SK-N-SH treated with all-trans-retinoic acid at 6 μM for 48 hours (cell line): ENCODE measurements around the gene WNK1.

Experiments
- CSDC2 ChIP-seq: fragments of 250-450 bp; sonication (Bioruptor Pico); IDR thresholded peaks from 2 replicates; pipeline ENCODE4 v1.5.0; 2020; ENCODE audit warnings: mild to moderate bottlenecking, moderate library complexity
- ISL1 ChIP-seq: fragments of 250-450 bp; sonication (Bioruptor Pico); IDR thresholded peaks from 2 replicates; pipeline ENCODE4 v2.1.2; 2022; ENCODE audit warnings: mild to moderate bottlenecking, moderate library complexity
- PATZ1 ChIP-seq: fragments of 250-450 bp; sonication (Bioruptor Pico); IDR thresholded peaks from 2 replicates; pipeline ENCODE4 v1.8.0; 2020; ENCODE audit warnings: mild to moderate bottlenecking, moderate library complexity, borderline replicate concordance
- RARB ChIP-seq: fragments of 250-450 bp; sonication (Bioruptor Pico); IDR thresholded peaks from 2 replicates; pipeline ENCODE4 v1.8.0; 2021; ENCODE audit warnings: mild to moderate bottlenecking, moderate library complexity
- TOX ChIP-seq: fragments of 250-450 bp; sonication (Bioruptor Pico); IDR thresholded peaks from 2 replicates; pipeline ENCODE4 v1.8.0; 2021; ENCODE audit warnings: mild to moderate bottlenecking, moderate library complexity, borderline replicate concordance
- TSHZ2 ChIP-seq: fragments of 250-450 bp; sonication (Bioruptor Pico); IDR thresholded peaks from 2 replicates; pipeline ENCODE4 v1.5.0; 2020; ENCODE audit warnings: mild to moderate bottlenecking, moderate library complexity
- TF ChIP-seq, protein P1 (sequence below): fragments of 250-450 bp; sonication (Bioruptor Pico); IDR thresholded peaks from 2 replicates; pipeline ENCODE4 v1.5.1; 2020; ENCODE audit warnings: low read depth, mild to moderate bottlenecking, moderate library complexity

DNA sequence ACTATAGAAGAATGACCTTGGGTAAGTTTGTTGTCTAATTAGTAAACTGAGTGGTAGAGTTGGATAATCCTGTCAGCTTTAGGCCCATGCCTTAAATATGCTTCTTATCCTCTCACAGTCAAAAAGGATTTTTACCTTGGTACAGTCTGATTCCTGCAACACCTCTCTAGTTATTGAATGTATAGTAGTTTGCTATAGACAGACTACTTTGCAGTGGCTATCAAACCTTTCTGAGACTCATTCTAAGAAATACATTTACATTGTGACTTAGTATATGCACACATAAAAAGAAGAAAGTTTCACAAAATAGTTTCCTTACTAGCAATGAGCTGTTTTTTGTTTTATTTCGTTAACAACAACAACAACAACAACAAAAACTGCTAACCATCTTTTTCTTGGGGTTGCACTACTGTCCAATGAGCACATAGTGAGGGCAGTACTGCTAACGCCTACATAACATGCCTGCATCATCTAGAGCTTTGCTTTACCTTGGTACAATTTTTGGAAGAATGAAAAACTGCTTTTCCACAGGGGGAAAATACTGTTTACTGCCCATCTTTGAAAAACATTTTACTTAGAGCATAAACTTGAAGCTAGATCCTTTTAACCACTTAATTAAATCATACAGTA lies 28.5 kb downstream of the WNK1 start:
- TF ChIP-seq CSDC2 (CRISPR knock-in tag) (no peak), PATZ1 (CRISPR knock-in tag) (no peak), ISL1 (CRISPR knock-in tag) (no peak), TSHZ2 (CRISPR knock-in tag) (no peak), RARB (CRISPR knock-in tag) (no peak), TOX (no peak)
- TF ChIP-seq, protein P1, sequence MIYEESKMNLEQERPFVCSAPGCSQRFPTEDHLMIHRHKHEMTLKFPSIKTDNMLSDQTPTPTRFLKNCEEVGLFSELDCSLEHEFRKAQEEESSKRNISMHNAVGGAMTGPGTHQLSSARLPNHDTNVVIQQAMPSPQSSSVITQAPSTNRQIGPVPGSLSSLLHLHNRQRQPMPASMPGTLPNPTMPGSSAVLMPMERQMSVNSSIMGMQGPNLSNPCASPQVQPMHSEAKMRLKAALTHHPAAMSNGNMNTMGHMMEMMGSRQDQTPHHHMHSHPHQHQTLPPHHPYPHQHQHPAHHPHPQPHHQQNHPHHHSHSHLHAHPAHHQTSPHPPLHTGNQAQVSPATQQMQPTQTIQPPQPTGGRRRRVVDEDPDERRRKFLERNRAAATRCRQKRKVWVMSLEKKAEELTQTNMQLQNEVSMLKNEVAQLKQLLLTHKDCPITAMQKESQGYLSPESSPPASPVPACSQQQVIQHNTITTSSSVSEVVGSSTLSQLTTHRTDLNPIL (CRISPR knock-in tag) = no peak
